CD4-positive, alpha-beta T cell treated with Interferon gamma for 1 hour (primary cell): Measurements from ENCODE around the gene PEF1.

Experiments used
- DNase-seq: peaks from one replicate; pipeline ENCODE4 v3.0.0-alpha.2; 2020

PEF1 gene

GRCh38 chr1:31626223-31627207 lies 18.2 kb downstream of the PEF1 start:
- no peak for DNase-seq

- DNase-seq, result no peak
Measured at GRCh38 chr1:31625561-31626222, 19.0 kb downstream of the PEF1 start.

GRCh38 chr1:31624731-31625514 lies 19.8 kb downstream of the PEF1 start:
- no peak for DNase-seq

GRCh38 chr1:31624309-31624708 lies 20.4 kb downstream of the PEF1 start:
- no peak for DNase-seq

- no peak for DNase-seq
Measured at GRCh38 chr1:31623365-31623764, 21.3 kb downstream of the PEF1 start.

- DNase-seq, result no peak
Measured at GRCh38 chr1:31621847-31622730, 22.6 kb downstream of the PEF1 start.

GRCh38 chr1:31621498-31621820 lies 23.2 kb downstream of the PEF1 start:
- no peak for DNase-seq

- DNase-seq, result no peak
Measured at GRCh38 chr1:31620631-31621497, 23.8 kb downstream of the PEF1 start.

GRCh38 chr1:31618916-31619846 lies 25.5 kb downstream of the PEF1 start:
- no peak for DNase-seq

- DNase-seq, result peak; percentile 27
Measured at GRCh38 chr1:31617916-31618746, 26.5 kb downstream of the PEF1 start.

- no peak for DNase-seq
Measured at GRCh38 chr1:31617218-31617915, 27.3 kb downstream of the PEF1 start, which contains the start of gene HCRTR1. TSS of gene HCRTR1 (plus strand) at chr1:31617689. CDS start at chr1:31619193, 1,504 bp downstream.

GRCh38 chr1:31615939-31616338 lies 28.7 kb downstream of the PEF1 start:
- no peak for DNase-seq

GRCh38 chr1:31615414-31615813 lies 29.3 kb downstream of the PEF1 start:
- DNase-seq, result no peak

GRCh38 chr1:31614414-31615005 lies 30.2 kb downstream of the PEF1 start:
- DNase-seq, result no peak

GRCh38 chr1:31609514-31610118 lies 35.1 kb downstream of the PEF1 start:
- DNase-seq, result no peak

GRCh38 chr1:31607360-31607759 lies 37.3 kb downstream of the PEF1 start:
- DNase-seq, result no peak

GRCh38 chr1:31605908-31606427 lies 38.7 kb downstream of the PEF1 start:
- peak; percentile 60 for DNase-seq
